GM19099 (cell line): Measurements from ENCODE around the gene RBBP9.

Experiments
- POLR2A ChIP-seq: IDR thresholded peaks from 3 replicates; pipeline ENCODE4 v1.6.1; 2011; ENCODE audit warnings: low read depth; ENCODE audit not compliant: insufficient read length; ENCODE audit errors: extremely low read depth

RBBP9 gene

GRCh38 chr20:18507218-18508191, 10.5 kb upstream of the RBBP9 start, which contains the start of gene SEC23B:
TSS of gene SEC23B (plus strand) at chr20:18507940. CDS start at chr20:18510836, 2,896 bp downstream.
- TF ChIP-seq POLR2A = peak; percentile 83

DNA sequence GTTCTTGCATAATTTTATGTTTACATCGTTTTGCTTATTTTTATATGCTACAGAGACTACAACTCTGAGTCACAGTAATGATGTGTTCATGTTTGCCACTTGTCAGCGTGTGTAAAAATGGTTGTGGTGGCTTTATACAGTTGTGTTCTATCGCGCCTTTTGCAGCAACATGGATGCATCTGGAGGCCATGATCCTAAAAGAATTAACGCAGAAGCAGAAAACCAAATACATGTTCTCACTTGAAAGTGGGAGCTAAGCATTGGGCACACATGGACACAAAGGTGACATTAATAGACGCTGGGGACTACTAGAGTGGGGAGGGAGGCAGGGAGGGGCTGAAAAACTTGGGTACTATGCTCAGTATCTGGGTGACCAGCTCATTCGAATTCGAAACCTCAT, 9.7 kb upstream of the RBBP9 start:
- no peak for TF ChIP-seq POLR2A

DNA sequence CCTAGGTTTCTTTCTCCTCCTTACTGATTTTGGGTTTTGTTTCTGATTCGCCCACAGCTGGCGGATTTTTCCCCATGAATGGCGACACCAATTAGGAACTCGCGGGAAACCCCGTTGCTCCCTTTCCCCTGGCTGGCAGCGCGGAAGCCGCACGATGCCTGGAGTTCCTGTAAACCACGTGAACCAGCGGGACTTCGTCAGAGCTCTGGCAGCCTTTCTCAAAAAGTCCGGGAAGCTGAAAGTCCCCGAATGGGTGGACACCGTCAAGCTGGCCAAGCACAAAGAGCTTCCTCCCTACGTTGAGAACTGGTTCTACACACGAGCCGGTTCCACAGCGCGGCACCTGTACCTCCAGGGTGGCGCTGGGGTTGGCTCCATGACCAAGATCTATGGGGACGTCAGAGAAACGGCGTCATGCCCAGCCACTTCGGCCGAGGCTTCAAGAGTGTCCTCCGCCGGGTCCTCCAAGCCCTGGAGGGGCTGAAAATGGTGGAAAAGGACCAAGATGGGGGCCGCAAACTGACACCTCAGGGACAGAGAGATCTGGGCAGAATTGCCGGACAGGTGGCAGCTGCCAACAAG, 7.5 kb upstream of the RBBP9 start:
- TF ChIP-seq POLR2A = no peak

DNA sequence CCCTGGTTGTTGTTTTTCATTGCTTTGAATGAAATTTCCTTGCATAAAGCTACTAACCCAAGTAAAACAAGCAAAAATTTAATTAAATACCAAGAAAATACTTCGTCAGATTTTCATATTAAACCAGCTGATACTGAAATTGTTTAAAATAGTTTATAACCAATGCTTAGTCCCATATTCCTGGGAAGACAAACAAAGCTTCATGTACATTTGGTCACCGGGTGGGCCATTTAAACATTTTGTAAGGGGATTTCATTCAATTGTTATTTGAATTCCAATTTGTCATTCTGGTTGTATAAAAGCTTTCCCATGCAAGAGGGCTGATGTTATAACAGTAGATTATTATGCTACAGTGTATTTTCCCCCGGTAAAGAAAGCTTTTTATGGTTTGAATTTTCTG, 578 bp upstream of the RBBP9 start:
- TF ChIP-seq POLR2A = no peak

DNA sequence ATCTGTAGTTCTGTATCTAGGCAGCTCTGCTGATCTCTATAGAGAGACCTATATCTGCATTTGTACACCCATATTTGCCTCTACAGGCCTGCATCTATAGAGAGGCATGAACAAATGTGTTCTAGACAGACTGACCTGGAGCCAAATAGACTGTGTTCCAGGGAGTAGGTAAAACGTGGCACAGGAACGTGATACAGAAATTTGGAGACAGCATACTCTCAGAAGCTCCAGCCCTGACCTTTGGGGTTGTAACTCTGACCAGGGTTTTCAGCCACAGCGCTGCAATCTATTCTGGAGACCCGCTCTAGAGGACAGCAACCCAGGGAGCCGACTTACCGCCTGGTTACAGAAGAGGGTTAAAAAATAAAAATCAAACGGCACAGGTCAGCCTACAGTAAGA, 983 bp downstream of the RBBP9 start:
- no peak for TF ChIP-seq POLR2A

DNA sequence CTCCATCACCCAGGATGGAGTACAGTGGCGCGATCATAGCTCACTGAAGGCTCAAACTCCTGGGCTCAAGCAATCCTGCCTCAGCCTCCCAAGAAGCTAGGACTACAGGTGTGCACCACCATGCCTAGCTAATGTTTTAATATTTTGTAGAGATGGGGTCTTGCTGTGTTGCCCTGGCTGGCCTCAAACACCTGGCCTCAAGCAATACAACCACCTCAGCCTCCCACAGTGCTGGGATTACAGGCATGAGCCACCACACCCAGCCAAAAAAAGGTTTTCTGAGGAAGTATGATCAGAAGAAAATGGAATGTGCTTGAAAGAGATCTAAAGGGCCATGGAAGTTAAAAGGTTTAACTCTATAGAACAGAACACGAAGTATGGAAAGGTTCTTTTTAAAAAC, 8.7 kb downstream of the RBBP9 start:
- TF ChIP-seq POLR2A = no peak

GRCh38 chr20:18481596-18481995, 15.4 kb downstream of the RBBP9 start:
- no peak for TF ChIP-seq POLR2A

GRCh38 chr20:18477821-18478220, 19.2 kb downstream of the RBBP9 start:
- no peak for TF ChIP-seq POLR2A

GRCh38 chr20:18477218-18477617, 19.8 kb downstream of the RBBP9 start:
- TF ChIP-seq POLR2A = no peak

DNA sequence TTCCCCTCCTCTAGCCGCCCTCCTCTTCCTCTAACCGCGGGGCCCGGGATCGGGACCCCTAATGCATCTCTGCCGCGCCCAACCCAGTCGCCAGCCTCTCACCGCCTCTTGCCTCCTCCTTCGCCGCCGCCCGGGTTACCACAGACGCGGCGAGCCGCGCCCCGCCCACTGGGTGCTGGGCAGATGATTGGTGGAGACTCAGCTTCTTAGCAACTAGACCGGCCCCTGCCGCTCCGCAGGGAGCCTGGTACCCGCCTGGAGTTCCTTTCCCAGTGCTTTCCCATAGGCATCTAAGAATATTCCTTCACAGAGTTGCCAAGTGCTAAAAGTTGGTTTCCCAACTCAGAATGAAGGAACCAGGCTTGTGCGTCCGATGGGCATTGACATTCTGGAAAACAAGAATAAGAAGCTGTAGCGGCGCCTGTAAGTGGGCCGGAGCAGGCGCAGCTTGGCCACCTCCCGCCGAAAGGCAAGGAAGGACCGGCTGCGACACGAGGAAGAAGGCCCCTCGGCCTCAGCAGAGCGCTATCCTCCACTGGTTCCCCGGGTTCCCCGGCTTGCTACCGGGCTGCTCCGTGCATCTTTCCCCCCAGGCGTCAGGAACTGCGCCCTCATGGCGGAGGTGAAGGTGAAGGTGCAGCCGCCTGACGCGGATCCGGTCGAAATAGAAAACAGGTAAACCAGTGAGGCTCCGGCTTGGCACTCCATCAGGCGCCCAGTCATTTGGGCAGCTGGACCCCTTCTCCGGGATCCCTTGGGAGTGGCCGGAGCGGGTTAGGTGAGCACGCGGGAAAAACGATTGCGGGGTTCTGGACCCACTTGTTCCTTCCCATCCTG, 29.9 kb downstream of the RBBP9 start, which contains the start of the genes DZANK1 and POLR3F:
Gene DZANK1 (minus strand): TSS at position 137 of the 837 bp plus-strand sequence. CDS start 1,672 bp downstream, outside the sequence.
Gene POLR3F (plus strand): TSS at position 497 of the 837 bp plus-strand sequence. CDS start 117 bp downstream, at position 614.
- TF ChIP-seq POLR2A = peak; percentile 80

DNA sequence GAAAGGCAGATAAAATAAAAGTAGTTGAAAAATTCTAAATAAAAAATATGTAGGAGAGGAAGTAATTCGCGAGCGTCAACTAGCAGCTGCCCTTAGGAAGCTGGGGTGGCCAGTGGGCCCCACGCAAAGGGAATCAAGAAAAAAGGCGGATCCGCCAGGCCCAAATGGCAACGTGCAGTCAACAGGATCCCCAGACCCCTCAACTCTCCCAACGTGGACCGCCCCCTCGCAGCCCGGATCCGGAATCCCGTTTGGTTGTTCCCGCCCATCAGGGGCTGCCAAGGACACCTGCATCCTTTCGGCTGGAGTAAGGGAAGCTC, 30.5 kb downstream of the RBBP9 start:
- no peak for TF ChIP-seq POLR2A

GRCh38 chr20:18465536-18466200, 31.4 kb downstream of the RBBP9 start:
- no peak for TF ChIP-seq POLR2A

DNA sequence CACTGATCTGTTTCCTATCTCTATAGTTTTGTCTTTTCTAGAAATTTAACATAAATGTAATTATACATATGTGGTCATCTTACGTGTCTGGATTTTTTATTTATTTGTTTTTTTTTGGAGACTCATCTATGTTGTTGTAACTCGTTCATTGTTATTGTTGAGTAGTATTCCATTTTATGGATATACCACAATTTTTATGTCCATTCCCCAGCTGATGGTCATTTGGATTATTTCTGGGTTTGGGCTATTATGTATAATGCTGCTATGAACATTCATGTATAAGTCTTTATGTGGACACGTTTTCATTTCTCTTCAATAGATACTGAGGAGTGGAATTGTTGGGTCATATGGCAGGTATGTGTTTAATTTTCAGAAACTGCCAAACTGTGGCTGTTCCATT, 40.4 kb downstream of the RBBP9 start:
- TF ChIP-seq POLR2A = no peak

DNA sequence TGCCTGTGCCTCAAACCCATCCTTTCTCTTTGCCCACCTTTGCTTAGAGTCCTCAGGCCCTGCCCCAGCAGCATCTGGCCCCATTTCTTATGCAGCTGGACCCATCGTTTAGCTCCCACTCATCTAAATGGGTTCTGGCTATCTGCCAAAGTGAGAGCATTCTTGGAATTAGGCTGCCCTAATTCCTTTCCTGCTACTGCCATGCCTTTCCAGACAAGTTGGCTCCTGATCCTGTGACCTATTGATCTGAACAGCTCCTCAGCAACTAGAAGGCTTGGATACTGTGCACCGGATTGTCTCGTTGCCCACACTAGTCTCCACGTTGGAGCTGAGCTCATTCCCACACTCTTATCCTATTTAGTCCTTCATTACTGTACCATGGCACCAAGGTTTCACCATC, 53.1 kb downstream of the RBBP9 start:
- no peak for TF ChIP-seq POLR2A

DNA sequence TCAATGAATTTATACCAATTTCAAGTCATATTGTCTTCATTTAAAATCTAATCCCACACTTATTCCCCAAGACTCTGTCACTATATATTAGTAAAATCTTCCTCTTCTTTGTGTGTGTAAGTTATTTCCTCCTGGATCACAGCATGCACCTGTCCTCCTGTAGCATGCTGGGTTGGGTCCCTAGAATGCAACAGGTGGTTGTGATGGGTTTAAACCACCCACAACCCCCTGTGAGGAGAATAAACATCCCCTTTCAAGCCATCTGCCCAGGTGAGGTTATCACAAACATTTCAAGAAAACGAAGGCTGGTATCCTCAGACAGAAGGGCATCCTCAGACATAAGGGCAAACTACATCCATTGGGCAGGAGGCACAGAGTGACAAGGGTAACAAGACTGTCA, 56.6 kb downstream of the RBBP9 start:
- no peak for TF ChIP-seq POLR2A

DNA sequence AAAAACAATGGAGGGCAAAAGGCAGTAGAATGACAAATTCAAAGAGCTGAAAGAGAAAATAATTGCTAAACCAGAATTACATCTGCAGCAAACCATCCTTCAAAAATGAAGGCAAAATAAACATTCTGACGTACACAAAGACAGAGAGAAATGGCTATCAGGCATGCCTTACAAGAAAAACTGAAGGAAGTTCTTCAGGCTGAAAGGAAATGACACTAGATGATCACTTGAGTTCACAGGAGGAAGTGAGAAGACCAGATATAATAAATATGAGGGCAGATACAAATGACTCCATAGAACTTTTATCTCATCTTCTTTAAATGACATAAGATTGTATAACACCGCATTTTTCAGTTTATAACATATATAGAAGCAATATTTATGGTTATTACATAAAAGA, 60.2 kb downstream of the RBBP9 start:
- no peak for TF ChIP-seq POLR2A
